Tibial artery (tissue), 4 donors: ENCODE measurements around the gene AKAP9.

ENCODE experiments used
- DNase-seq, 2 donors: peaks; one replicate each; pipeline ENCODE4 v3.0.0-alpha.2; 2019
- H3K27ac ChIP-seq, 2 donors: fragments of 200-600 bp; sonication (generic) in 1 of 2; 1 replicate in 1 of 2; 2 replicates in 1 of 2; pipeline ENCODE4 v1.5.1; 2018 to 2019; ENCODE audit warnings: mild to moderate bottlenecking in 1 of 2
- H3K27me3 ChIP-seq, 2 donors: fragments of 200-600 bp; sonication (generic) in 1 of 2; one replicate each; pipeline versions ENCODE4 v1.5.1 to v1.6.0; 2016 to 2019
- H3K36me3 ChIP-seq, 3 donors: fragments of 200-600 bp; sonication (generic) in 2 of 3; one replicate each; pipeline ENCODE4 v1.5.1; 2016 to 2019; ENCODE audit warnings: mild to moderate bottlenecking in 2 of 3
- H3K4me1 ChIP-seq, 4 donors: fragments of 200-600 bp; sonication (generic) in 2 of 4; 1 replicate in 3 of 4; 2 replicates in 1 of 4; pipeline ENCODE4 v1.5.1; 2016 to 2019
- H3K4me3 ChIP-seq, 2 donors: fragments of 200-600 bp; sonication (generic) in 1 of 2; 1 replicate in 1 of 2; 2 replicates in 1 of 2; pipeline ENCODE4 v1.5.1; 2018 to 2019; ENCODE audit warnings: mild to moderate bottlenecking in 2 of 2
- H3K9me3 ChIP-seq, 3 donors: fragments of 200-600 bp; sonication (generic) in 1 of 3; one replicate each; pipeline ENCODE4 v1.5.1; 2016 to 2019
- CTCF ChIP-seq, 2 experiments: fragments of 200-600 bp in 1 of 2; fragments of 450-650 bp in 1 of 2; IDR thresholded peaks; one replicate each; pipeline ENCODE4 v1.5.1; 2017 to 2019; ENCODE audit warnings: antibody characterized with exemption in 2 of 2, mild to moderate bottlenecking in 1 of 2, moderate library complexity in 1 of 2
- intact Hi-C: fragments of 100-400 bp; cut with DNase I; formaldehyde crosslinking; loops from one replicate; pipeline ENCODE4 v1.15.0; 2023; ENCODE audit warnings: low total_unique reads

AKAP9 gene

DNA sequence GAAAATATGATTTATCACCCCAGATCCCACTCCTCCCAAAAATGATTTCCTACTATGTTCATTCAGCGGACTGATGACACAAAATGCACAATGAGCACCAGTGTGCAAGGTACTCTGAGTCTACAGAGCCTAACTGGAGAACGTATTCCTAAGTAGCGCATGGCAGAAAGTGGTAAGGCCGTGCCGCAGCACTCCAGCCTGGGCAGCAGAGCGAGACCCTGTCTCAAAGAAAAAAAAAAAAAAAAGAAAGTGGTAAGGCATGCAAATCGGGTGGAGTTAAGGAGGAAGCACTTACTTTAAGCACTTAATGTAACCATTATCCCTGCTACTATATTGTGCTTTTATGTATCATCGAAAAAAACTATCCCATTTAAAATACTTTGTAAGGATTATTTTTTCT is 168.2 kb downstream of the AKAP9 start:
- H3K27ac ChIP-seq = no peak overlapping the region
- H3K36me3 ChIP-seq = peaks cover 20 to 72% (median 42%) of the 10 kb centered on the region in 3 donors
- intact Hi-C loops = no loop called here
- no peaks in the 10 kb centered on the region for H3K4me1 ChIP-seq
- no peak for DNase-seq
- no peaks in the 10 kb centered on the region for H3K9me3 ChIP-seq
- no peak for TF ChIP-seq CTCF (IDR thresholded peaks at IDR 0.05)
- H3K27me3 ChIP-seq = no peaks in the 10 kb centered on the region
- H3K4me3 ChIP-seq = no peak overlapping the region

DNA sequence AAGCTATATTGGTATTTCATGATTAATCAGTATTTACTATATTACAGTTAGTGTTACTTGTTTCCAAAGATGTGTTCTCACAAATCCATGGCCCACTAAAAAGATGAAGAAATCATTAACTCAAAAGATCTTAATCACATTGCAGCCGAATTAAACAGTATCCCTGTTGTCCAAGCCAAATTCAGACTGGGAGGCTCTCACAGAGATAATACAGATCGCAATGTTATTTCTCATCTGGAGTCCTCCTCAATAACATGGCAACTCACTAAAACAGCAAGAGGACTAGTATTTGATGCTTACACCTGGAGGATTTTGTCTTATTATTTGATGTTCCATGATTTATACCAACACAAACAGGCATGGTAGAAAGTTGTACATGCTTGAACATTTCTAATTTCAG is 170.2 kb downstream of the AKAP9 start:
- no peak overlapping the region for H3K27ac ChIP-seq
- peaks cover 14 to 68% (median 29%) of the 10 kb centered on the region in 3 donors for H3K36me3 ChIP-seq

DNA sequence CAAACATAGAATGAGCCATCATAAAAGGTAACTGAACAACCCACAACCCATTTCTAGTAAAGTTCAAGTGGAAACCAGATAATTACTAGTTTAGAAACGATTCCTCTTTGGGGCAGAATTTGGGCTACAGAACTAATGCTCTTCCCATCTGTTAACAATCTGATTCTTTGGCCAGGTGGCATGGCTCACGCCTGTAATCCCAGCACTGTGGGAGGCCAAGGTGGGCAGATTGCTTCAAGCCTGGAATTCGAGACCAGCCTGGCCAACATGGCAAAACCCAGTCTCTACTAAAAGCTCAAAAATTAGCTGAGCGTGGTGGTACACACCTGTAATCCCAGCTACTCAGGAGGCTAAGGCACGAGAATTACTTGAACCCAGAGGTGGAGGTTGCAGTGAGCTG is 175.2 kb downstream of the AKAP9 start:
- no peak for DNase-seq
- Histone ChIP-seq H3K4me1 (no peaks in the 10 kb centered on the region), H3K9me3 (no peaks in the 10 kb centered on the region), H3K27ac (no peak overlapping the region), H3K36me3 (peaks cover 25 to 51% (median 29%) of the 10 kb centered on the region in 3 donors), H3K4me3 (no peak overlapping the region), H3K27me3 (no peaks in the 10 kb centered on the region)
- TF ChIP-seq CTCF (IDR thresholded peaks at IDR 0.05) = no peak
- intact Hi-C loops = no loop called here

More for the DNA sequence above, 170.2 kb downstream of the AKAP9 start:
- Histone ChIP-seq H3K4me1 (no peaks in the 10 kb centered on the region), H3K9me3 (no peaks in the 10 kb centered on the region), H3K4me3 (no peak overlapping the region), H3K27me3 (no peaks in the 10 kb centered on the region)
- intact Hi-C loops = no loop called here
- no peak for TF ChIP-seq CTCF (IDR thresholded peaks at IDR 0.05)
- DNase-seq = no peak

DNA sequence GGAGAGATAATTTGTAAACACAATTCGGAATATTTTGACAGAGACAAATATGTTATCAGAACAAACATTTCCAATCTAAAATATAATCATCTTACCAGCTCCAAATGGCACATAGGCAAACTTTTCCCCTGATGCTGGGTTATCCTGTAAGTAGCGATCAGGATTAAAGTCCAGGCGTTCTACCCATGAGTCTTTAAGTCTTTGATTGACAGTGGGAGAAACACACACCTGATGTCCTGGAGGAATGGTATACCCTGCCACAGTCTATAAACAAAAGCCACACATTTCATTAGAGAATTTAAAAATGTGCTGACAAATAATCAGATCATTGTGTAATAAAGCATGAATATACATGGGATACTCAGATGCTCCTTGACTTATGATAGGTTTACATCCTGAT is 176.3 kb downstream of the AKAP9 start:
- H3K27ac ChIP-seq = no peak overlapping the region

DNA sequence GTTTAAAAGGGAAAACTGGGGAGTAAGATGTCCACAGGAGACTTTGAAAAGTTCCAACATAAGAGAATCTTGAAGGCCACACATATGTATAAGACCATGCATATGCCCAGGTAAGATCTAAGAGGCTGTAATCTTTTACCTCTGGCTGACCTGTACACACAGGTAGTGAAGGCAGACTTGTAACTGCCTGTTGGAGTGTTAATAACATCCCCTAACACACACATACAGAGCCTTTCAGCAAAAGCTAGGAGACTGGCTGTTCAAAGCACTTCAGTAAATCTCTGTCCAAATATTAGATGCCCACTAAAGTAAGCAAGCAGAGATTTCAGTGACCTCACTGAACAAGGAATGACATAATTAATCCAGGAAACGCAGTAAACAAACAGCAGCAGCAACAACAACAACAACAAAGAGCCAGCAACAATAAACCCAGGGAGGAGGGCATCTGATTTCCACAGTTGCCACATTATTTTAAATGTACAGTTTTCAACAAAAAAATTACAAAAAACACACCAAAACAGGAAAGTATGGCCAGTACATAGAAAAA is 178.6 kb downstream of the AKAP9 start:
- Histone ChIP-seq H3K4me1 (no peaks in the 10 kb centered on the region), H3K27ac (no peak overlapping the region), H3K9me3 (peaks cover 0 to 6% (median 0%) of the 10 kb centered on the region in 3 donors), H3K36me3 (peaks cover 53 to 76% (median 58%) of the 10 kb centered on the region in 3 donors), H3K27me3 (no peaks in the 10 kb centered on the region), H3K4me3 (no peak overlapping the region)
- no peak for DNase-seq
- intact Hi-C loops = no loop called here
- no peak for TF ChIP-seq CTCF (IDR thresholded peaks at IDR 0.05)

More for the DNA sequence above, 176.3 kb downstream of the AKAP9 start:
- H3K36me3 ChIP-seq = peaks cover 32 to 52% (median 34%) of the 10 kb centered on the region in 3 donors
- DNase-seq = no peak
- H3K4me3 ChIP-seq = no peak overlapping the region
- H3K4me1 ChIP-seq = no peaks in the 10 kb centered on the region
- H3K9me3 ChIP-seq = peaks cover 0 to 6% (median 0%) of the 10 kb centered on the region in 3 donors
- no peak for TF ChIP-seq CTCF (IDR thresholded peaks at IDR 0.05)
- H3K27me3 ChIP-seq = no peaks in the 10 kb centered on the region
- intact Hi-C loops = no loop called here

- no peak for TF ChIP-seq CTCF (IDR thresholded peaks at IDR 0.05)
- intact Hi-C loops = no loop called here
- H3K36me3 ChIP-seq = peaks cover 49 to 76% (median 56%) of the 10 kb centered on the region in 3 donors
- H3K4me3 ChIP-seq = no peak overlapping the region
- no peak for DNase-seq
- H3K27ac ChIP-seq = no peak overlapping the region
- peaks cover 0 to 6% (median 0%) of the 10 kb centered on the region in 3 donors for H3K9me3 ChIP-seq
- H3K4me1 ChIP-seq = no peaks in the 10 kb centered on the region
- H3K27me3 ChIP-seq = no peaks in the 10 kb centered on the region
Measured at GRCh38 chr7:92121681-92122080, 181.0 kb downstream of the AKAP9 start.
